Measurements from ENCODE around the gene DTX1. TPM values are rescaled to one million over a fixed set of nuclear protein-coding genes. Genes with fewer than 3 reads are reported as not detected.

DTX1 gene
- total RNA-seq, 4 donors from 2014 or later = 17.3 to 38.1 (median 25.4) TPM

GRCh38 chr12:113129664-113130456 is 73.3 kb downstream of the DTX1 start:
- Histone ChIP-seq H3K27me3 (peaks cover 0 to 24% of the 10 kb centered on the region in 2 donors), H3K27ac (peak overlapping the region in 3 of 4 donors; percentile 34 to 80 (median 46)), H3K4me1 (no peaks in the 10 kb centered on the region), H3K36me3 (no peaks in the 10 kb centered on the region), H3K9me3 (peaks cover 0 to 3% (median 0%) of the 10 kb centered on the region in 4 donors), H3K4me3 (no peak overlapping the region)
- DNase-seq (ENCODE audit: low spot score in 2 of 2) = no peak
- no peak for TF ChIP-seq CTCF (IDR thresholded peaks at IDR 0.05)
- no peak for TF ChIP-seq POLR2A (IDR thresholded peaks at IDR 0.05)
- no peak for TF ChIP-seq EP300 (IDR thresholded peaks at IDR 0.05)
- WGBS, 2 donors = 55 to 58% methylated on average over 16 to 17 of the region's 17 CpGs

- Histone ChIP-seq H3K36me3 (no peaks in the 10 kb centered on the region), H3K27ac (peak overlapping the region in 2 of 4 donors; percentile 67 to 80), H3K27me3 (peaks cover 0 to 30% of the 10 kb centered on the region in 2 donors), H3K4me1 (peaks cover 0 to 4% (median 2%) of the 10 kb centered on the region in 4 donors), H3K9me3 (peaks cover 0 to 3% (median 0%) of the 10 kb centered on the region in 4 donors), H3K4me3 (no peak overlapping the region)
- 34 to 39% methylated on average over 12 to 13 of the region's 18 CpGs for WGBS, 2 donors
- TF ChIP-seq EP300 (IDR thresholded peaks at IDR 0.05) (peak in 1 of 2 donors; percentile 74), POLR2A (IDR thresholded peaks at IDR 0.05) (no peak), CTCF (IDR thresholded peaks at IDR 0.05) (no peak)
- DNase-seq (ENCODE audit: low spot score in 2 of 2) = no peak
Observed at GRCh38 chr12:113130457-113131135, 74.1 kb downstream of the DTX1 start.

- peaks cover 0 to 9% (median 4%) of the 10 kb centered on the region in 4 donors for H3K4me1 ChIP-seq
- peak overlapping the region in 2 of 4 donors; percentile 67 to 80 for H3K27ac ChIP-seq
- H3K4me3 ChIP-seq = no peak overlapping the region
- H3K36me3 ChIP-seq = no peaks in the 10 kb centered on the region
- no peak for DNase-seq (ENCODE audit: low spot score in 2 of 2)
- no peaks in the 10 kb centered on the region for H3K9me3 ChIP-seq
- peaks cover 0 to 40% of the 10 kb centered on the region in 2 donors for H3K27me3 ChIP-seq
- TF ChIP-seq EP300 (IDR thresholded peaks at IDR 0.05) (no peak), POLR2A (IDR thresholded peaks at IDR 0.05) (no peak), CTCF (IDR thresholded peaks at IDR 0.05) (no peak)
- WGBS, 2 donors = 41 to 67% methylated on average over 1 of the region's 1 CpG
Observed at GRCh38 chr12:113131556-113131955, 75.0 kb downstream of the DTX1 start.

- H3K36me3 ChIP-seq = no peaks in the 10 kb centered on the region
- TF ChIP-seq EP300 (IDR thresholded peaks at IDR 0.05) = no peak
- no peak for TF ChIP-seq CTCF (IDR thresholded peaks at IDR 0.05)
- no peak for TF ChIP-seq POLR2A (IDR thresholded peaks at IDR 0.05)
- peaks cover 0 to 39% of the 10 kb centered on the region in 2 donors for H3K27me3 ChIP-seq
- H3K9me3 ChIP-seq = no peaks in the 10 kb centered on the region
- H3K4me3 ChIP-seq = no peak overlapping the region
- DNase-seq (ENCODE audit: low spot score in 2 of 2) = no peak
- no peak overlapping the region for H3K27ac ChIP-seq
- 44 to 51% methylated on average over 6 of the region's 6 CpGs for WGBS, 2 donors
- H3K4me1 ChIP-seq = peaks cover 0 to 9% (median 4%) of the 10 kb centered on the region in 4 donors
Observed at GRCh38 chr12:113133036-113133435, 76.5 kb downstream of the DTX1 start.

- Histone ChIP-seq H3K27me3 (peaks cover 0 to 39% of the 10 kb centered on the region in 2 donors), H3K9me3 (no peaks in the 10 kb centered on the region), H3K27ac (peak overlapping the region in 1 of 4 donors; percentile 75), H3K36me3 (no peaks in the 10 kb centered on the region), H3K4me3 (no peak overlapping the region), H3K4me1 (peaks cover 0 to 9% (median 4%) of the 10 kb centered on the region in 4 donors)
- no peak for TF ChIP-seq CTCF (IDR thresholded peaks at IDR 0.05)
- no peak for TF ChIP-seq POLR2A (IDR thresholded peaks at IDR 0.05)
- no peak for TF ChIP-seq EP300 (IDR thresholded peaks at IDR 0.05)
- DNase-seq (ENCODE audit: low spot score in 2 of 2) = no peak
- WGBS, 2 donors = 50 to 79% methylated on average over 2 to 3 of the region's 3 CpGs
Observed at GRCh38 chr12:113133666-113134065, 77.1 kb downstream of the DTX1 start.

Data from tibial nerve (tissue), 4 donors.